SK-N-SH (cell line): ENCODE measurements around the gene ACTR3. TPM values are rescaled to one million over a fixed set of nuclear protein-coding genes. Genes with fewer than 3 reads are reported as not detected.

Experiments used
- CTCF ChIA-PET: fragments of 300-600, 350-600 bp; formaldehyde crosslinking; extraction: SDS; loops from one replicate; lab custom pipeline; 2021; lab: Yijun Ruan, JAX
- POLR2A ChIA-PET: fragments of 350-600 bp; sonication (Branson Sonifier 250); formaldehyde crosslinking; extraction: SDS; loops from one replicate; lab custom pipeline; 2020; ENCODE audit warnings: antibody characterized with exemption, inconsistent platforms; lab: Yijun Ruan, JAX
- DNase-seq: peaks from one replicate; pipeline ENCODE4 v3.0.0; 2012
- H2AFZ ChIP-seq: fragments of 200-600 bp; sonication (generic); 2 replicates; pipeline ENCODE4 v1.8.1; 2016; ENCODE audit warnings: antibody characterized with exemption, mild to moderate bottlenecking, low read depth
- H3F3A ChIP-seq: fragments of 200-600 bp; sonication (generic); replicated peaks from 2 replicates; pipeline ENCODE3; 2016; ENCODE audit warnings: antibody characterized with exemption, mild to moderate bottlenecking; ENCODE audit not compliant: insufficient read depth
- H3K27ac ChIP-seq, 2 experiments: fragments of 200-500 bp in 1 of 2; fragments of 200-600 bp in 1 of 2; sonication (Bioruptor generic) in 1 of 2; sonication (generic), shearing (Covaris generic) in 1 of 2; 2 replicates each; pipeline versions ENCODE4 v1.5.1 to v1.6.1; 2014 to 2016; ENCODE audit warnings: low read depth in 2 of 2, inconsistent platforms in 1 of 2, low read length in 1 of 2, mild to moderate bottlenecking in 1 of 2, mixed read lengths in 1 of 2
- H3K27me3 ChIP-seq: fragments of 200-600 bp; sonication (generic), shearing (Covaris generic); 2 replicates; pipeline ENCODE4 v1.6.1; 2016; ENCODE audit warnings: mixed run types; ENCODE audit not compliant: insufficient read depth
- H3K36me3 ChIP-seq, 2 experiments: fragments of 200-500 bp in 1 of 2; fragments of 200-600 bp in 1 of 2; sonication (Bioruptor generic) in 1 of 2; sonication (generic) in 1 of 2; replicated peaks in 1 of 2; 2 replicates each; pipeline versions ENCODE3 to v1.5.1; 2014 to 2016; ENCODE audit warnings: low read length in 1 of 2, mild to moderate bottlenecking in 1 of 2; ENCODE audit not compliant: insufficient read depth in 2 of 2, control insufficient read depth in 1 of 2
- H3K4me1 ChIP-seq, 2 experiments: fragments of 200-500 bp in 1 of 2; fragments of 200-600 bp in 1 of 2; sonication (Bioruptor generic) in 1 of 2; sonication (generic), shearing (Covaris generic) in 1 of 2; 2 replicates each; pipeline versions ENCODE4 v1.5.1 to v1.6.1; 2014 to 2016; ENCODE audit warnings: low read depth in 1 of 2, low read length in 1 of 2, mixed run types in 1 of 2; ENCODE audit not compliant: insufficient read depth in 2 of 2, control insufficient read depth in 1 of 2
- H3K4me2 ChIP-seq: fragments of 200-600 bp; sonication (generic), shearing (Covaris generic); 2 replicates; pipeline ENCODE4 v1.6.1; 2017; ENCODE audit warnings: mixed run types
- H3K4me3 ChIP-seq, 2 experiments: fragments of 200-500 bp in 1 of 2; fragments of 200-600 bp in 1 of 2; sonication (Bioruptor generic) in 1 of 2; sonication (generic), shearing (Covaris generic) in 1 of 2; 2 replicates each; pipeline versions ENCODE4 v1.5.1 to v1.8.1; 2014 to 2016; ENCODE audit warnings: low read depth in 2 of 2, inconsistent platforms in 1 of 2, low read length in 1 of 2, mild to moderate bottlenecking in 1 of 2, mixed read lengths in 1 of 2, moderate library complexity in 1 of 2
- H3K79me2 ChIP-seq: fragments of 200-600 bp; sonication (generic); 2 replicates; pipeline ENCODE4 v1.8.1; 2017; ENCODE audit warnings: mild to moderate bottlenecking; ENCODE audit not compliant: insufficient read depth
- H3K9ac ChIP-seq: fragments of 200-600 bp; sonication (generic); 2 replicates; pipeline ENCODE4 v1.6.1; 2017; ENCODE audit warnings: mixed run types
- H3K9me2 ChIP-seq: fragments of 200-600 bp; sonication (generic); 2 replicates; pipeline ENCODE4 v1.6.1; 2017; ENCODE audit warnings: mixed run types
- H3K9me3 ChIP-seq: fragments of 200-600 bp; sonication (generic); 2 replicates; pipeline ENCODE4 v1.6.1; 2017; ENCODE audit warnings: mixed run types, mild to moderate bottlenecking, moderate library complexity
- H4K20me1 ChIP-seq: fragments of 200-600 bp; sonication (generic); 2 replicates; pipeline ENCODE4 v1.6.1; 2017; ENCODE audit warnings: mild to moderate bottlenecking, mixed run types; ENCODE audit not compliant: insufficient read depth
- CTCF ChIP-seq: fragments of 200-600 bp; sonication (generic); IDR thresholded peaks from 2 replicates; pipeline ENCODE4 v1.6.1; 2017; ENCODE audit warnings: antibody characterized with exemption, mild to moderate bottlenecking, moderate library complexity
- EZH2phosphoT487 ChIP-seq: fragments of 200-600 bp; sonication (generic); IDR thresholded peaks from 2 replicates; pipeline ENCODE4 v1.6.1; 2017; ENCODE audit warnings: low read depth, mixed run types, mild to moderate bottlenecking, antibody characterized with exemption, moderate library complexity, borderline replicate concordance
- FOSL2 ChIP-seq: IDR thresholded peaks from 2 replicates; pipeline ENCODE4 v1.4.0; 2012; ENCODE audit warnings: low read depth, mild to moderate bottlenecking, moderate library complexity, borderline replicate concordance
- FOXJ3 ChIP-seq: sonication (generic); formaldehyde crosslinking; IDR thresholded peaks from 2 replicates; pipeline ENCODE4 v1.5.1; 2020; ENCODE audit warnings: mild to moderate bottlenecking, missing genetic modification reagents
- FOXM1 ChIP-seq: IDR thresholded peaks from 2 replicates; pipeline ENCODE4 v1.4.0; 2012; ENCODE audit warnings: low read depth, mild to moderate bottlenecking
- JUND ChIP-seq: IDR thresholded peaks from 2 replicates; pipeline ENCODE4 v1.4.0; 2012
- POLR2AphosphoS5 ChIP-seq: IDR thresholded peaks from 2 replicates; pipeline ENCODE4 v1.6.1; 2012; ENCODE audit warnings: low read depth, low read length
- RXRA ChIP-seq: IDR thresholded peaks from 2 replicates; pipeline ENCODE4 v1.4.0; 2012; ENCODE audit warnings: low read depth, mild to moderate bottlenecking, borderline replicate concordance
- SMC3 ChIP-seq: IDR thresholded peaks from 2 replicates; pipeline ENCODE4 v1.6.1; 2012; ENCODE audit warnings: low read depth, low read length, improper control_type of control experiment
- TCF12 ChIP-seq: IDR thresholded peaks from 2 replicates; pipeline ENCODE4 v1.4.0; 2012
- YY1 ChIP-seq: IDR thresholded peaks from 2 replicates; pipeline ENCODE4 v1.4.0; 2012; ENCODE audit warnings: low read depth, mild to moderate bottlenecking
- ZBTB33 ChIP-seq: IDR thresholded peaks from 2 replicates; pipeline ENCODE4 v1.4.0; 2012; ENCODE audit warnings: low read depth, borderline replicate concordance
- WGBS: methylation state at CpG from one replicate; pipeline ENCODE4 v1.1.6; 2017; ENCODE audit warnings: low lambda C conversion rate; 5-methylcytosine and 5-hydroxymethylcytosine counted together
- polyA plus RNA-seq, 3 experiments: library from polyadenylated mRNA; depleted of rRNA; stranded (reverse); fragments of >200 nt; gene quantifications; 2 replicates each; pipeline ENCODE4 v1.2.3, GENCODE V29; 2012
- TF ChIP-seq, protein P1 (sequence below): IDR thresholded peaks from 2 replicates; pipeline ENCODE4 v1.4.0; 2012; ENCODE audit warnings: low read depth
- TF ChIP-seq, protein P2 (sequence below): fragments of 150-350 bp; IDR thresholded peaks from 2 replicates; pipeline ENCODE4 v1.6.1; 2016; ENCODE audit warnings: mild to moderate bottlenecking, low read depth, low read length

Gene ACTR3
- polyA plus RNA-seq, 1 of the 3 experiments (the other 2 are of a cell fraction) = 90.8 TPM

GRCh38 chr2:113894156-113894743 lies 4.4 kb downstream of the ACTR3 start:
- no peaks in the 10 kb centered on the region for H3K27me3 ChIP-seq
- DNase-seq = no peak
- TF ChIP-seq JUND = peak; percentile 77
- TF ChIP-seq POLR2AphosphoS5 = peak; percentile 20; the same call in 1 of the 2 replicates
- TF ChIP-seq, protein P1, sequence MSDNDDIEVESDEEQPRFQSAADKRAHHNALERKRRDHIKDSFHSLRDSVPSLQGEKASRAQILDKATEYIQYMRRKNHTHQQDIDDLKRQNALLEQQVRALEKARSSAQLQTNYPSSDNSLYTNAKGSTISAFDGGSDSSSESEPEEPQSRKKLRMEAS = peak; percentile 70
- TF ChIP-seq, protein P2, sequence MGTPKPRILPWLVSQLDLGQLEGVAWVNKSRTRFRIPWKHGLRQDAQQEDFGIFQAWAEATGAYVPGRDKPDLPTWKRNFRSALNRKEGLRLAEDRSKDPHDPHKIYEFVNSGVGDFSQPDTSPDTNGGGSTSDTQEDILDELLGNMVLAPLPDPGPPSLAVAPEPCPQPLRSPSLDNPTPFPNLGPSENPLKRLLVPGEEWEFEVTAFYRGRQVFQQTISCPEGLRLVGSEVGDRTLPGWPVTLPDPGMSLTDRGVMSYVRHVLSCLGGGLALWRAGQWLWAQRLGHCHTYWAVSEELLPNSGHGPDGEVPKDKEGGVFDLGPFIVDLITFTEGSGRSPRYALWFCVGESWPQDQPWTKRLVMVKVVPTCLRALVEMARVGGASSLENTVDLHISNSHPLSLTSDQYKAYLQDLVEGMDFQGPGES = no peak
- no peak for TF ChIP-seq TCF12
- TF ChIP-seq FOSL2 = peak; percentile 78; the same call in 1 of the 2 replicates
- TF ChIP-seq FOXJ3 (CRISPR knock-in tag) = no peak
- peak overlapping the region in 1 of 2 experiments; percentile 52; a peak in 3 of 4 replicates for H3K27ac ChIP-seq
- peak overlapping the region; percentile 56 for H3K4me2 ChIP-seq
- no peaks in the 10 kb centered on the region for H3K9me2 ChIP-seq
- ChIA-PET POLR2A (no interaction called here), CTCF (no interaction called here)
- H4K20me1 ChIP-seq = peaks cover 77% of the 10 kb centered on the region
- peaks cover 93% of the 10 kb centered on the region for H3K79me2 ChIP-seq
- H3F3A ChIP-seq = peaks cover 20% of the 10 kb centered on the region
- no peak overlapping the region for H3K4me3 ChIP-seq
- H3K4me1 ChIP-seq = peaks cover 26 to 63% of the 10 kb centered on the region in 2 experiments
- no peak overlapping the region for H2AFZ ChIP-seq
- H3K36me3 ChIP-seq = peaks cover 2 to 24% of the 10 kb centered on the region in 2 experiments
- no peak overlapping the region for H3K9ac ChIP-seq
- H3K9me3 ChIP-seq = no peaks in the 10 kb centered on the region
- WGBS = 55% methylated on average over 7 of the region's 7 CpGs

- Histone ChIP-seq H3K36me3 (peaks cover 2 to 24% of the 10 kb centered on the region in 2 experiments), H3K4me3 (no peak overlapping the region), H3K4me2 (0 out of 2 replicates have a peak overlapping the region, but pooled peaks have one; percentile 56), H3K4me1 (peaks cover 26 to 64% of the 10 kb centered on the region in 2 experiments), H4K20me1 (peaks cover 88% of the 10 kb centered on the region), H3K27ac (peak overlapping the region in 1 of 2 experiments; percentile 52; a peak in 1 of 4 replicates), H3K9me3 (no peaks in the 10 kb centered on the region), H3K79me2 (peaks cover 100% of the 10 kb centered on the region), H3K9me2 (no peaks in the 10 kb centered on the region), H3K27me3 (no peaks in the 10 kb centered on the region), H3K9ac (no peak overlapping the region), H2AFZ (no peak overlapping the region), H3F3A (peaks cover 18% of the 10 kb centered on the region)
- ChIA-PET CTCF (no interaction called here), POLR2A (no interaction called here)
- TF ChIP-seq SMC3 = no peak
- TF ChIP-seq RXRA = no peak
- TF ChIP-seq, protein P1 = no peak
- TF ChIP-seq FOXJ3 (CRISPR knock-in tag) = no peak
- no peak for TF ChIP-seq FOXM1
- TF ChIP-seq ZBTB33 = no peak
- TF ChIP-seq, protein P2 = no peak
- TF ChIP-seq YY1 = no peak
- TF ChIP-seq CTCF = no peak
- no peak for TF ChIP-seq EZH2phosphoT487
- DNase-seq = no peak
- WGBS = 96% methylated on average over 4 of the region's 4 CpGs
These were observed 5.4 kb downstream of the ACTR3 start for GRCh38 chr2:113895301-113895700.
